Kidney tubule cell (primary cell): ENCODE results near the gene ACTR1A.
"Not testable (repeated sequence)": the region's sequence is repeated elsewhere in the genome, so short reads cannot be mapped to it uniquely, and the experiment has no call there.

Source experiments
- DNase-seq: peaks from one replicate; pipeline ENCODE4 v3.0.0-alpha.2; 2018; ENCODE audit warnings: low spot score

Gene ACTR1A

GRCh38 chr10:102514487-102515311 is 12.2 kb upstream of the ACTR1A start:
- peak; percentile 91 for DNase-seq

- peak; percentile 29 for DNase-seq
Measured at GRCh38 chr10:102511583-102512274, 9.2 kb upstream of the ACTR1A start.

GRCh38 chr10:102509387-102509786 is 6.9 kb upstream of the ACTR1A start:
- DNase-seq = peak; percentile 61

GRCh38 chr10:102508506-102508905 is 6.0 kb upstream of the ACTR1A start:
- DNase-seq = no peak

- no peak for DNase-seq
Measured at GRCh38 chr10:102507521-102507920, 5.0 kb upstream of the ACTR1A start.

GRCh38 chr10:102505462-102506115 is 3.1 kb upstream of the ACTR1A start:
- DNase-seq = no peak

GRCh38 chr10:102504976-102505300 is 2.4 kb upstream of the ACTR1A start:
- DNase-seq = no peak

- peak; percentile 42 for DNase-seq
Measured at GRCh38 chr10:102504179-102504975, 1.9 kb upstream of the ACTR1A start.

- DNase-seq = peak; percentile 99
Measured at GRCh38 chr10:102503264-102504178, 1.0 kb upstream of the ACTR1A start, which contains the start of gene SUFU. Gene SUFU, plus strand, starts transcription at chr10:102503972. Its CDS starts 181 bp downstream, at chr10:102504153.

- DNase-seq = peak; percentile 99
Measured at GRCh38 chr10:102502029-102502336, 529 bp downstream of the ACTR1A start.

GRCh38 chr10:102501201-102502028 is 1.1 kb downstream of the ACTR1A start:
- DNase-seq = peak; percentile 17

GRCh38 chr10:102500686-102501085 is 1.8 kb downstream of the ACTR1A start:
- DNase-seq = not testable (repeated sequence)

- no peak for DNase-seq
Measured at GRCh38 chr10:102499356-102499755, 3.2 kb downstream of the ACTR1A start.

GRCh38 chr10:102497545-102497944 is 5.0 kb downstream of the ACTR1A start:
- DNase-seq = no peak

GRCh38 chr10:102493771-102494170 is 8.7 kb downstream of the ACTR1A start:
- DNase-seq = no peak

GRCh38 chr10:102492983-102493382 is 9.5 kb downstream of the ACTR1A start:
- no peak for DNase-seq

GRCh38 chr10:102492344-102492939 is 10.1 kb downstream of the ACTR1A start:
- no peak for DNase-seq

- no peak for DNase-seq
Measured at GRCh38 chr10:102491136-102491535, 11.4 kb downstream of the ACTR1A start.

- no peak for DNase-seq
Measured at GRCh38 chr10:102485093-102485784, 17.3 kb downstream of the ACTR1A start.
